Panc1 (cell line): ENCODE measurements around the gene ITIH2. TPM values are rescaled to one million over a fixed set of nuclear protein-coding genes. Genes with fewer than 3 reads are reported as not detected.

Experiments used
- ATAC-seq: fragments of 200-7000 bp; cut with Tn5 transposase; 2 replicates; pipeline ENCODE4 v1.9.1; 2020; ENCODE audit warnings: mild to moderate bottlenecking, moderate library complexity
- BruUV-seq: library from RNA; stranded (reverse); fragments of 400-500 nt; replicated peaks from 2 replicates; lab custom pipeline; 2021; lab: Mats Ljungman, UMichigan
- CTCF ChIA-PET: fragments of 300-600 bp; sonication (Branson Sonifier 250); formaldehyde crosslinking; loops from one replicate; lab custom pipeline; 2022; ENCODE audit warnings: antibody characterized with exemption; lab: Charles Lee
- POLR2A ChIA-PET: fragments of 300-600 bp; sonication (Branson Sonifier 250); formaldehyde crosslinking; loops from one replicate; lab custom pipeline; 2022; ENCODE audit warnings: antibody characterized with exemption; lab: Charles Lee
- DNase-seq: peaks from one replicate; pipeline ENCODE4 v3.0.0-alpha.2; 2010; ENCODE audit warnings: low read depth, low spot score
- H3K27ac ChIP-seq: 2 replicates; pipeline ENCODE4 v1.5.1; 2011; ENCODE audit warnings: mild to moderate bottlenecking, low read length, inconsistent platforms
- H3K27me3 ChIP-seq: fragments of 200-500 bp; sonication (Bioruptor generic); 2 replicates; pipeline ENCODE4 v1.6.0; 2014; ENCODE audit warnings: low read length, inconsistent platforms; ENCODE audit not compliant: control insufficient read depth, insufficient read depth
- H3K36me3 ChIP-seq: fragments of 200-500 bp; sonication (Bioruptor generic); 2 replicates; pipeline ENCODE4 v1.5.1; 2014; ENCODE audit warnings: inconsistent platforms, mild to moderate bottlenecking, low read length, moderate library complexity; ENCODE audit not compliant: control insufficient read depth, insufficient read depth
- H3K4me1 ChIP-seq: 2 replicates; pipeline ENCODE4 v1.5.1; 2011; ENCODE audit warnings: inconsistent platforms, mild to moderate bottlenecking, low read length, moderate library complexity; ENCODE audit not compliant: control insufficient read depth, insufficient read depth
- H3K4me3 ChIP-seq, 2 experiments: 2 replicates each; pipeline ENCODE4 v1.5.1; 2011 to 2012; ENCODE audit warnings: low read depth in 2 of 2, low read length in 2 of 2, mild to moderate bottlenecking in 2 of 2, inconsistent platforms in 1 of 2, moderate library complexity in 1 of 2
- H3K9me3 ChIP-seq: fragments of 200-500 bp; sonication (Bioruptor generic); 2 replicates; pipeline ENCODE4 v1.5.1; 2014; ENCODE audit warnings: low read depth, mild to moderate bottlenecking, inconsistent platforms, low read length, moderate library complexity; ENCODE audit not compliant: control insufficient read depth, insufficient read depth
- POLR2AphosphoS5 ChIP-seq: IDR thresholded peaks from 2 replicates; pipeline ENCODE4 v1.6.1; 2012; ENCODE audit warnings: mild to moderate bottlenecking, low read depth, low read length, moderate library complexity
- SIN3A ChIP-seq: IDR thresholded peaks from 2 replicates; pipeline ENCODE4 v1.6.1; 2012; ENCODE audit warnings: low read depth, mild to moderate bottlenecking, low read length, moderate library complexity, borderline replicate concordance; ENCODE audit not compliant: insufficient read depth
- TCF7L2 ChIP-seq: IDR thresholded peaks from 2 replicates; pipeline ENCODE4 v1.6.1; 2011; ENCODE audit warnings: mild to moderate bottlenecking, low read depth, low read length, inconsistent platforms
- in situ Hi-C: cut with HindIII; loops from 2 replicates; pipeline ENCODE4 v1.10.0; 2016; ENCODE audit warnings: low sequenced_read_pairs, low pct_unique_long_range_greater_than_20kb
- intact Hi-C: fragments of 100-400 bp; cut with micrococcal nuclease; formaldehyde crosslinking; loops from one replicate; pipeline ENCODE4 v1.10.0; 2022; ENCODE audit not compliant: unreplicated experiment
- total RNA-seq: library from RNA; stranded (reverse); gene quantifications from one replicate; pipeline ENCODE4 v1.2.1, GENCODE V29; 2021; ENCODE audit not compliant: unreplicated experiment
- TF ChIP-seq, protein P1 (sequence below), 2 experiments: IDR thresholded peaks; 2 replicates each; pipeline ENCODE4 v1.6.1; 2011 to 2012; ENCODE audit warnings: low read depth in 2 of 2, control low read depth in 1 of 2, low read length in 1 of 2, mild to moderate bottlenecking in 1 of 2, moderate library complexity in 1 of 2; ENCODE audit not compliant: insufficient read depth in 1 of 2
- TF ChIP-seq, protein P2 (sequence below): fragments of 450-650 bp; IDR thresholded peaks from 2 replicates; pipeline ENCODE4 v1.5.1; 2017; ENCODE audit warnings: mild to moderate bottlenecking

The ITIH2 gene
- total RNA-seq, 1 experiment from 2014 or later: 0.67 TPM

- ChIA-PET POLR2A (no interaction called here), CTCF (no interaction called here)
- Histone ChIP-seq H3K27ac (no peak overlapping the region), H3K4me3 (no peak overlapping the region), H3K4me1 (no peaks in the 10 kb centered on the region), H3K36me3 (no peaks in the 10 kb centered on the region), H3K9me3 (no peaks in the 10 kb centered on the region), H3K27me3 (peaks cover 6% of the 10 kb centered on the region)
- in situ Hi-C loops: no loop called here
- DNase-seq (no peak), ATAC-seq (no peak)
- BruUV-seq: no TSS peak
- TF ChIP-seq, protein P1, sequence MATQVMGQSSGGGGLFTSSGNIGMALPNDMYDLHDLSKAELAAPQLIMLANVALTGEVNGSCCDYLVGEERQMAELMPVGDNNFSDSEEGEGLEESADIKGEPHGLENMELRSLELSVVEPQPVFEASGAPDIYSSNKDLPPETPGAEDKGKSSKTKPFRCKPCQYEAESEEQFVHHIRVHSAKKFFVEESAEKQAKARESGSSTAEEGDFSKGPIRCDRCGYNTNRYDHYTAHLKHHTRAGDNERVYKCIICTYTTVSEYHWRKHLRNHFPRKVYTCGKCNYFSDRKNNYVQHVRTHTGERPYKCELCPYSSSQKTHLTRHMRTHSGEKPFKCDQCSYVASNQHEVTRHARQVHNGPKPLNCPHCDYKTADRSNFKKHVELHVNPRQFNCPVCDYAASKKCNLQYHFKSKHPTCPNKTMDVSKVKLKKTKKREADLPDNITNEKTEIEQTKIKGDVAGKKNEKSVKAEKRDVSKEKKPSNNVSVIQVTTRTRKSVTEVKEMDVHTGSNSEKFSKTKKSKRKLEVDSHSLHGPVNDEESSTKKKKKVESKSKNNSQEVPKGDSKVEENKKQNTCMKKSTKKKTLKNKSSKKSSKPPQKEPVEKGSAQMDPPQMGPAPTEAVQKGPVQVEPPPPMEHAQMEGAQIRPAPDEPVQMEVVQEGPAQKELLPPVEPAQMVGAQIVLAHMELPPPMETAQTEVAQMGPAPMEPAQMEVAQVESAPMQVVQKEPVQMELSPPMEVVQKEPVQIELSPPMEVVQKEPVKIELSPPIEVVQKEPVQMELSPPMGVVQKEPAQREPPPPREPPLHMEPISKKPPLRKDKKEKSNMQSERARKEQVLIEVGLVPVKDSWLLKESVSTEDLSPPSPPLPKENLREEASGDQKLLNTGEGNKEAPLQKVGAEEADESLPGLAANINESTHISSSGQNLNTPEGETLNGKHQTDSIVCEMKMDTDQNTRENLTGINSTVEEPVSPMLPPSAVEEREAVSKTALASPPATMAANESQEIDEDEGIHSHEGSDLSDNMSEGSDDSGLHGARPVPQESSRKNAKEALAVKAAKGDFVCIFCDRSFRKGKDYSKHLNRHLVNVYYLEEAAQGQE (IDR thresholded peaks at IDR 0.05; ENCODE audit: insufficient read depth in 1 of 2, low read depth in 2 of 2, low read length in 1 of 2): no peak
- TF ChIP-seq POLR2AphosphoS5: no peak
- TF ChIP-seq SIN3A: no peak
- TF ChIP-seq, protein P2, sequence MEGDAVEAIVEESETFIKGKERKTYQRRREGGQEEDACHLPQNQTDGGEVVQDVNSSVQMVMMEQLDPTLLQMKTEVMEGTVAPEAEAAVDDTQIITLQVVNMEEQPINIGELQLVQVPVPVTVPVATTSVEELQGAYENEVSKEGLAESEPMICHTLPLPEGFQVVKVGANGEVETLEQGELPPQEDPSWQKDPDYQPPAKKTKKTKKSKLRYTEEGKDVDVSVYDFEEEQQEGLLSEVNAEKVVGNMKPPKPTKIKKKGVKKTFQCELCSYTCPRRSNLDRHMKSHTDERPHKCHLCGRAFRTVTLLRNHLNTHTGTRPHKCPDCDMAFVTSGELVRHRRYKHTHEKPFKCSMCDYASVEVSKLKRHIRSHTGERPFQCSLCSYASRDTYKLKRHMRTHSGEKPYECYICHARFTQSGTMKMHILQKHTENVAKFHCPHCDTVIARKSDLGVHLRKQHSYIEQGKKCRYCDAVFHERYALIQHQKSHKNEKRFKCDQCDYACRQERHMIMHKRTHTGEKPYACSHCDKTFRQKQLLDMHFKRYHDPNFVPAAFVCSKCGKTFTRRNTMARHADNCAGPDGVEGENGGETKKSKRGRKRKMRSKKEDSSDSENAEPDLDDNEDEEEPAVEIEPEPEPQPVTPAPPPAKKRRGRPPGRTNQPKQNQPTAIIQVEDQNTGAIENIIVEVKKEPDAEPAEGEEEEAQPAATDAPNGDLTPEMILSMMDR: no peak
- TF ChIP-seq TCF7L2: no peak
- intact Hi-C loops: no loop called here
Observed at GRCh38 chr10:7707102-7707501, 4.0 kb downstream of the ITIH2 start.

DNA sequence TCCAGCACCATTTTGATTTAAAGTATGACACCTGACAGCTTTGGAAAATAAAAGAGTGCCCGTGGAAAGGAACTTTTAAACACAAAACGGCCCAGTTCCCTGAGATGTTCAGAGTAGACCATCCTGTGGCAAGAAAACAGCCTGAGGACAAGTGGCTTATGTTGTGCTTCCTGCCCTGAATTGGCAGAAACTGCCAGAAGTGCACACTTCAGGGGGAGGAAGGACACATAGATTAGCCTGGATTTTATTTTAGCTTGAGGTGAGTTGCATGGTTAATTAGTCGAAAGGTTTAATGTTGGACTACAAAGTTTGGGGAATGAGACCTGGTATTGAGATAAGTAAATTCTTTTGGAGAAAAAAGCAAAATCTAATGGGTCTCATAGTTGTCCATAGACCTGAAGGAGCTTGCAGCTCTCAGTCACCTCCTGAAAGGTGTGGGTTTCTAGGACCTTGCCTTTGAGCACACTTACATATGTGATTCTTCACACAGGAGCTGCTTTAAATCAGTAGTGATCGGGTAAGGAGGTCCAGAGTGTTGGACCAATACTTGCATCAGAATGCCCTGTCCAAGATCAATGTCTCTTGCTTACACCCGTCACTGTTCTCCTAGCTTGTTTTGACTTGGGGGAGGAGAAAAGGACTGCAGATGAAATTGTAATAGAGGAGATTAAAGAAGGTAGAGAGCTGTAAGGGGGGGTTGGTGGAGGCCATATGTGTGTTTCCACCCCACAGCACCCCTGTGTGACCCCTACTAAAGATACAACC, 4.9 kb downstream of the ITIH2 start:
- ATAC-seq (no peak), DNase-seq (no peak)
- intact Hi-C loops: no loop called here
- H3K4me1 ChIP-seq: no peaks in the 10 kb centered on the region
- H3K36me3 ChIP-seq: no peaks in the 10 kb centered on the region
- no peaks in the 10 kb centered on the region for H3K9me3 ChIP-seq
- in situ Hi-C loops: no loop called here
- POLR2A ChIA-PET: no interaction called here
- no TSS peak for BruUV-seq
- CTCF ChIA-PET: no interaction called here
- no peak overlapping the region for H3K27ac ChIP-seq
- TF ChIP-seq SIN3A: no peak
- TF ChIP-seq, protein P1 (IDR thresholded peaks at IDR 0.05; ENCODE audit: insufficient read depth in 1 of 2, low read depth in 2 of 2, low read length in 1 of 2): no peak
- peaks cover 6% of the 10 kb centered on the region for H3K27me3 ChIP-seq
- H3K4me3 ChIP-seq: no peak overlapping the region
